Inferior parietal cortex (tissue), 1 donor: ENCODE measurements around the gene IKBIP.
"Not testable (repeated sequence)": the region's sequence is repeated elsewhere in the genome, so short reads cannot be mapped to it uniquely, and the experiment has no call there.

Source experiments
- DNase-seq: peaks from one replicate; pipeline ENCODE4 v3.0.0-alpha.2; 2016; ENCODE audit errors: extremely low spot score

Gene IKBIP

GRCh38 chr12:98576795-98577194 is 67.8 kb downstream of the IKBIP start:
- not testable (repeated sequence) for DNase-seq

- no peak for DNase-seq
These were observed 69.6 kb downstream of the IKBIP start for GRCh38 chr12:98575013-98575412.
